Measurements from ENCODE around the gene AGBL4. TPM values are rescaled to one million over a fixed set of nuclear protein-coding genes. Genes with fewer than 3 reads are reported as not detected.

Gene AGBL4
- total RNA-seq, 1 experiment from 2014 or later, result 0.33 TPM

GRCh38 chr1:48560577-48560976, 1463.2 kb downstream of the AGBL4 start:
- no peak for DNase-seq
- H2AFZ ChIP-seq (ENCODE audit: low read length), result no peak overlapping the region
- H3K36me3 ChIP-seq (ENCODE audit: low read depth, low read length), result no peaks in the 10 kb centered on the region
- ATAC-seq, result no peak
- H3K27me3 ChIP-seq (ENCODE audit: low read length), result no peaks in the 10 kb centered on the region
- no peak overlapping the region for H3K27ac ChIP-seq (ENCODE audit: low read length)
- no peak overlapping the region for H3K9ac ChIP-seq (ENCODE audit: low read length)
- TF ChIP-seq EZH2phosphoT487 (IDR thresholded peaks at IDR 0.05; ENCODE audit: borderline replicate concordance, low read length), result no peak
- TF ChIP-seq EZH2 (IDR thresholded peaks at IDR 0.05; ENCODE audit: low read length, unreplicated experiment), result no peak
- TF ChIP-seq, protein P1, sequence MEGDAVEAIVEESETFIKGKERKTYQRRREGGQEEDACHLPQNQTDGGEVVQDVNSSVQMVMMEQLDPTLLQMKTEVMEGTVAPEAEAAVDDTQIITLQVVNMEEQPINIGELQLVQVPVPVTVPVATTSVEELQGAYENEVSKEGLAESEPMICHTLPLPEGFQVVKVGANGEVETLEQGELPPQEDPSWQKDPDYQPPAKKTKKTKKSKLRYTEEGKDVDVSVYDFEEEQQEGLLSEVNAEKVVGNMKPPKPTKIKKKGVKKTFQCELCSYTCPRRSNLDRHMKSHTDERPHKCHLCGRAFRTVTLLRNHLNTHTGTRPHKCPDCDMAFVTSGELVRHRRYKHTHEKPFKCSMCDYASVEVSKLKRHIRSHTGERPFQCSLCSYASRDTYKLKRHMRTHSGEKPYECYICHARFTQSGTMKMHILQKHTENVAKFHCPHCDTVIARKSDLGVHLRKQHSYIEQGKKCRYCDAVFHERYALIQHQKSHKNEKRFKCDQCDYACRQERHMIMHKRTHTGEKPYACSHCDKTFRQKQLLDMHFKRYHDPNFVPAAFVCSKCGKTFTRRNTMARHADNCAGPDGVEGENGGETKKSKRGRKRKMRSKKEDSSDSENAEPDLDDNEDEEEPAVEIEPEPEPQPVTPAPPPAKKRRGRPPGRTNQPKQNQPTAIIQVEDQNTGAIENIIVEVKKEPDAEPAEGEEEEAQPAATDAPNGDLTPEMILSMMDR (conservative IDR thresholded peaks at IDR 0.05; ENCODE audit: low read depth, low read length), result no peak
- ChIA-PET CTCF (interaction anchor here (0.6 kb wide), 1 partner anchor 156 kb away, joined by 3 read pairs; no protein-coding TSS in a partner anchor), POLR2A (ENCODE audit: unreplicated experiment) (no interaction called here)
- no peaks in the 10 kb centered on the region for H3K9me2 ChIP-seq (replicated peaks; ENCODE audit: low read length)
- H3K4me3 ChIP-seq (ENCODE audit: low read length), result no peak overlapping the region
- H3K4me1 ChIP-seq (ENCODE audit: insufficient read depth, low read length), result no peaks in the 10 kb centered on the region
- no TSS peak for BruUV-seq (replicated peaks)
- no peaks in the 10 kb centered on the region for H3K79me2 ChIP-seq (ENCODE audit: low read length)
- no peaks in the 10 kb centered on the region for H3K9me3 ChIP-seq (ENCODE audit: low read length)
- H3K4me2 ChIP-seq (ENCODE audit: low read length), result no peak overlapping the region
- no peaks in the 10 kb centered on the region for H3F3A ChIP-seq (ENCODE audit: low read length, unreplicated experiment)
- intact Hi-C loops (cut with micrococcal nuclease), result no loop called here
- H4K20me1 ChIP-seq (ENCODE audit: low read length), result no peaks in the 10 kb centered on the region

- intact Hi-C loops (cut with micrococcal nuclease), result no loop called here
- Histone ChIP-seq H3K4me1 (ENCODE audit: insufficient read depth, low read length) (no peaks in the 10 kb centered on the region), H3K27me3 (ENCODE audit: low read length) (no peaks in the 10 kb centered on the region), H3K4me2 (ENCODE audit: low read length) (no peak overlapping the region), H3K27ac (ENCODE audit: low read length) (no peak overlapping the region), H2AFZ (ENCODE audit: low read length) (no peak overlapping the region), H3K4me3 (ENCODE audit: low read length) (no peak overlapping the region), H3K9me2 (replicated peaks; ENCODE audit: low read length) (no peaks in the 10 kb centered on the region), H4K20me1 (ENCODE audit: low read length) (no peaks in the 10 kb centered on the region), H3K79me2 (ENCODE audit: low read length) (no peaks in the 10 kb centered on the region), H3K36me3 (ENCODE audit: low read depth, low read length) (no peaks in the 10 kb centered on the region), H3F3A (ENCODE audit: low read length, unreplicated experiment) (no peaks in the 10 kb centered on the region), H3K9ac (ENCODE audit: low read length) (no peak overlapping the region), H3K9me3 (ENCODE audit: low read length) (no peaks in the 10 kb centered on the region)
- no peak for DNase-seq
- no TSS peak for BruUV-seq (replicated peaks)
- ChIA-PET POLR2A (ENCODE audit: unreplicated experiment) (no interaction called here), CTCF (interaction anchor here (0.6 kb wide), 1 partner anchor 157 kb away, joined by 3 read pairs; no protein-coding TSS in a partner anchor)
- ATAC-seq, result no peak
- no peak for TF ChIP-seq EZH2 (IDR thresholded peaks at IDR 0.05; ENCODE audit: low read length, unreplicated experiment)
- TF ChIP-seq, protein P1 (conservative IDR thresholded peaks at IDR 0.05; ENCODE audit: low read depth, low read length), result no peak
- TF ChIP-seq EZH2phosphoT487 (IDR thresholded peaks at IDR 0.05; ENCODE audit: borderline replicate concordance, low read length), result no peak
These were observed 1463.6 kb downstream of the AGBL4 start for GRCh38 chr1:48560116-48560515.

GRCh38 chr1:48558366-48558765, 1465.4 kb downstream of the AGBL4 start:
- ATAC-seq (no peak), DNase-seq (no peak)
- Histone ChIP-seq H4K20me1 (ENCODE audit: low read length) (no peaks in the 10 kb centered on the region), H3K9me3 (ENCODE audit: low read length) (no peaks in the 10 kb centered on the region), H3K79me2 (ENCODE audit: low read length) (no peaks in the 10 kb centered on the region), H3K9me2 (replicated peaks; ENCODE audit: low read length) (no peaks in the 10 kb centered on the region), H3K27ac (ENCODE audit: low read length) (no peak overlapping the region), H3K9ac (ENCODE audit: low read length) (no peak overlapping the region), H3K36me3 (ENCODE audit: low read depth, low read length) (no peaks in the 10 kb centered on the region), H3K27me3 (ENCODE audit: low read length) (no peaks in the 10 kb centered on the region), H3K4me2 (ENCODE audit: low read length) (no peak overlapping the region), H3F3A (ENCODE audit: low read length, unreplicated experiment) (no peaks in the 10 kb centered on the region), H3K4me1 (ENCODE audit: insufficient read depth, low read length) (no peaks in the 10 kb centered on the region), H2AFZ (ENCODE audit: low read length) (no peak overlapping the region), H3K4me3 (ENCODE audit: low read length) (no peak overlapping the region)
- CTCF ChIA-PET, result no interaction called here
- POLR2A ChIA-PET (ENCODE audit: unreplicated experiment), result no interaction called here
- BruUV-seq (replicated peaks), result no TSS peak
- intact Hi-C loops (cut with micrococcal nuclease), result no loop called here
- TF ChIP-seq, protein P1 (conservative IDR thresholded peaks at IDR 0.05; ENCODE audit: low read depth, low read length), result no peak
- TF ChIP-seq EZH2phosphoT487 (IDR thresholded peaks at IDR 0.05; ENCODE audit: borderline replicate concordance, low read length), result no peak
- TF ChIP-seq EZH2 (IDR thresholded peaks at IDR 0.05; ENCODE audit: low read length, unreplicated experiment), result no peak
